ENCODE data around the gene ZNF382.
"Not testable (repeated sequence)": the region's sequence is repeated elsewhere in the genome, so short reads cannot be mapped to it uniquely, and the experiment has no call there.

Gene ZNF382

DNA sequence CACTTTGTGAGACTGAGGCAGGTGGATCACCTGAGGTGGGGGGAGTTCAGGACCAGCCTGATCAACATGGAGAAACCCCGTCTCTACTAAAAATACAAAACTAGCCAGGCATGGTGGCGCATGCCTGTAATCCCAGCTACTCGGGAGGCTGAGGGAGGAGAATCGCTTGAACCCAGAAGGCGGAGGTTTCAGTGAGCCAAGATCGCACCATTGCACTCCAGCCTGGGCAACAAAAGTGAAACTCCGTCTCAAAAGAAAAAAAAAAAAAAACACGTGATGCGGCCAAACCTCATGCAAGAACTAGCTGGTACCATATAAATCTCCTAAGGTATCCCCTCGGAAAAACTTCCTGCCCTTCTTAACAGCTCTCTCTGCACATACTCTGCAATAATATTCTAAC, 2.4 kb upstream of the ZNF382 start:
- TF ChIP-seq, protein P1, sequence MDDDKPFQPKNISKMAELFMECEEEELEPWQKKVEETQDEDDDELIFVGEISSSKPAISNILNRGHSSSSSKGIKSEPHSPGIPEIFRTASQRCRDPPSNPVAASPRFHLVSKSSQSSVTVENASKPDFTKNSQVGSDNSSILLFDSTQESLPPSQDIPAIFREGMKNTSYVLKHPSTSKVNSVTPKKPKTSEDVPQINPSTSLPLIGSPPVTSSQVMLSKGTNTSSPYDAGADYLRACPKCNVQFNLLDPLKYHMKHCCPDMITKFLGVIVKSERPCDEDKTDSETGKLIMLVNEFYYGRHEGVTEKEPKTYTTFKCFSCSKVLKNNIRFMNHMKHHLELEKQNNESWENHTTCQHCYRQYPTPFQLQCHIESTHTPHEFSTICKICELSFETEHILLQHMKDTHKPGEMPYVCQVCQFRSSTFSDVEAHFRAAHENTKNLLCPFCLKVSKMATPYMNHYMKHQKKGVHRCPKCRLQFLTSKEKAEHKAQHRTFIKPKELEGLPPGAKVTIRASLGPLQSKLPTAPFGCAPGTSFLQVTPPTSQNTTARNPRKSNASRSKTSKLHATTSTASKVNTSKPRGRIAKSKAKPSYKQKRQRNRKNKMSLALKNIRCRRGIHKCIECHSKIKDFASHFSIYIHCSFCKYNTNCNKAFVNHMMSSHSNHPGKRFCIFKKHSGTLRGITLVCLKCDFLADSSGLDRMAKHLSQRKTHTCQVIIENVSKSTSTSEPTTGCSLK (tag by site-specific recombination; IDR thresholded peaks at IDR 0.05): 0 out of 2 replicates have a peak, but pooled peaks have one; percentile 84
- TF ChIP-seq ZNF560 (tag by site-specific recombination; IDR thresholded peaks at IDR 0.05; ENCODE audit: borderline replicate concordance): peak; percentile 58; the same call in 1 of the 2 replicates
- H3K4me1 ChIP-seq (ENCODE audit: control insufficient read depth, insufficient read depth, low read length); H3K4me3 ChIP-seq (ENCODE audit: low read depth, low read length); H3K27ac ChIP-seq (ENCODE audit: extremely low read depth, low read depth, low read length); POLR2A ChIA-PET; CTCF ChIA-PET: not testable (repeated sequence)
- Histone ChIP-seq H3K9me3 (ENCODE audit: control insufficient read depth, insufficient read depth, low read depth, low read length) (peaks cover 20% of the 10 kb centered on the region), H3K36me3 (ENCODE audit: control insufficient read depth in 2 of 2, insufficient read depth in 1 of 2, low read length in 2 of 2) (peaks cover 6 to 59% of the 10 kb centered on the region in 2 experiments)

DNA sequence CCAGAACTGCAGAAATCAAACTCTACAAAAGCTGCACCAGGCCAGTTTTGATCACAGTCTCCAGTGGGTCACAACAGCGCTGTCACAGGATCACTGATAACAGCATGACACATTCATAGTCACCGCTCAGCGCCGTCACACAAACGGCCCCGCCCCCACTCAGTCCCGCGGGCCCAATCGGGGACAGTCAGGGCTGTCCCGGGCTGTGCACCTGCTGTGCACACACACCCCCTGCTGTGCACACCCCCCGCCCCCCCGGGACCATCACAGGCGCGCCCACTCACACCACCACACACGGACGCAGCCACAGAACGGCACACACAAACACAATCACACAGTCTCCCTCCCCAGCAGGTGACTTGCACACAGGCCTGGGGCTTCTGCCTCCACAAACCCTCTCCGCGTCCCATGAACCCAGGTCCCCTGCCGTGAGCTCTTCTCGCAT, 435 bp upstream of the ZNF382 start:
- Histone ChIP-seq H3K36me3 (ENCODE audit: control insufficient read depth in 2 of 2, insufficient read depth in 1 of 2, low read length in 2 of 2) (peaks cover 26 to 62% of the 10 kb centered on the region in 2 experiments), H3K27ac (ENCODE audit: extremely low read depth, low read depth, low read length) (peak overlapping the region; percentile 98), H3K4me1 (ENCODE audit: control insufficient read depth, insufficient read depth, low read length) (peaks cover 6% of the 10 kb centered on the region), H3K9me3 (ENCODE audit: control insufficient read depth, insufficient read depth, low read depth, low read length) (peaks cover 19% of the 10 kb centered on the region), H3K4me3 (ENCODE audit: low read depth, low read length) (peak overlapping the region; percentile 57)
- ChIA-PET CTCF (interaction anchor here (0.6 kb wide), 1 partner anchor 723 kb away, joined by 3 read pairs; no protein-coding TSS in a partner anchor), POLR2A (interaction anchor here (0.5 to 2.8 kb wide), 22 partner anchors 8 to 1424 kb away, joined by 3 to 45 read pairs (median 4); partner anchors contain the start of genes ZNF146, ZNF260, ZNF345 and ZNF383)
- TF ChIP-seq REPIN1 (tag by site-specific recombination; IDR thresholded peaks at IDR 0.05; ENCODE audit: low read depth) (peak; percentile 84; the same call in 1 of the 2 replicates), ZNF837 (tag by site-specific recombination; IDR thresholded peaks at IDR 0.05) (0 out of 2 replicates have a peak, but pooled peaks have one; percentile 36), ZNF394 (tag by site-specific recombination; IDR thresholded peaks at IDR 0.05; ENCODE audit: borderline replicate concordance) (peak; percentile 67; the same call in 1 of the 2 replicates), ZNF416 (tag by site-specific recombination; IDR thresholded peaks at IDR 0.05) (peak; percentile 84), ZSCAN16 (tag by site-specific recombination; IDR thresholded peaks at IDR 0.05) (peak; percentile 45), GLI4 (tag by site-specific recombination; IDR thresholded peaks at IDR 0.05) (no peak), ZBTB20 (tag by site-specific recombination; IDR thresholded peaks at IDR 0.05) (peak; percentile 92), KLF10 (tag by site-specific recombination; IDR thresholded peaks at IDR 0.05) (peak; percentile 95), ZNF670 (tag by site-specific recombination; IDR thresholded peaks at IDR 0.05; ENCODE audit: low read depth) (peak; percentile 99), ZNF133 (tag by site-specific recombination; IDR thresholded peaks at IDR 0.05) (peak; percentile 59; the same call in 1 of the 2 replicates)
- TF ChIP-seq, protein P2, sequence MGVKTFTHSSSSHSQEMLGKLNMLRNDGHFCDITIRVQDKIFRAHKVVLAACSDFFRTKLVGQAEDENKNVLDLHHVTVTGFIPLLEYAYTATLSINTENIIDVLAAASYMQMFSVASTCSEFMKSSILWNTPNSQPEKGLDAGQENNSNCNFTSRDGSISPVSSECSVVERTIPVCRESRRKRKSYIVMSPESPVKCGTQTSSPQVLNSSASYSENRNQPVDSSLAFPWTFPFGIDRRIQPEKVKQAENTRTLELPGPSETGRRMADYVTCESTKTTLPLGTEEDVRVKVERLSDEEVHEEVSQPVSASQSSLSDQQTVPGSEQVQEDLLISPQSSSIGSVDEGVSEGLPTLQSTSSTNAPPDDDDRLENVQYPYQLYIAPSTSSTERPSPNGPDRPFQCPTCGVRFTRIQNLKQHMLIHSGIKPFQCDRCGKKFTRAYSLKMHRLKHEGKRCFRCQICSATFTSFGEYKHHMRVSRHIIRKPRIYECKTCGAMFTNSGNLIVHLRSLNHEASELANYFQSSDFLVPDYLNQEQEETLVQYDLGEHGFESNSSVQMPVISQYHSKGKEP (tag by site-specific recombination; IDR thresholded peaks at IDR 0.05): 0 out of 2 replicates have a peak, but pooled peaks have one; percentile 0
- TF ChIP-seq, protein P3, sequence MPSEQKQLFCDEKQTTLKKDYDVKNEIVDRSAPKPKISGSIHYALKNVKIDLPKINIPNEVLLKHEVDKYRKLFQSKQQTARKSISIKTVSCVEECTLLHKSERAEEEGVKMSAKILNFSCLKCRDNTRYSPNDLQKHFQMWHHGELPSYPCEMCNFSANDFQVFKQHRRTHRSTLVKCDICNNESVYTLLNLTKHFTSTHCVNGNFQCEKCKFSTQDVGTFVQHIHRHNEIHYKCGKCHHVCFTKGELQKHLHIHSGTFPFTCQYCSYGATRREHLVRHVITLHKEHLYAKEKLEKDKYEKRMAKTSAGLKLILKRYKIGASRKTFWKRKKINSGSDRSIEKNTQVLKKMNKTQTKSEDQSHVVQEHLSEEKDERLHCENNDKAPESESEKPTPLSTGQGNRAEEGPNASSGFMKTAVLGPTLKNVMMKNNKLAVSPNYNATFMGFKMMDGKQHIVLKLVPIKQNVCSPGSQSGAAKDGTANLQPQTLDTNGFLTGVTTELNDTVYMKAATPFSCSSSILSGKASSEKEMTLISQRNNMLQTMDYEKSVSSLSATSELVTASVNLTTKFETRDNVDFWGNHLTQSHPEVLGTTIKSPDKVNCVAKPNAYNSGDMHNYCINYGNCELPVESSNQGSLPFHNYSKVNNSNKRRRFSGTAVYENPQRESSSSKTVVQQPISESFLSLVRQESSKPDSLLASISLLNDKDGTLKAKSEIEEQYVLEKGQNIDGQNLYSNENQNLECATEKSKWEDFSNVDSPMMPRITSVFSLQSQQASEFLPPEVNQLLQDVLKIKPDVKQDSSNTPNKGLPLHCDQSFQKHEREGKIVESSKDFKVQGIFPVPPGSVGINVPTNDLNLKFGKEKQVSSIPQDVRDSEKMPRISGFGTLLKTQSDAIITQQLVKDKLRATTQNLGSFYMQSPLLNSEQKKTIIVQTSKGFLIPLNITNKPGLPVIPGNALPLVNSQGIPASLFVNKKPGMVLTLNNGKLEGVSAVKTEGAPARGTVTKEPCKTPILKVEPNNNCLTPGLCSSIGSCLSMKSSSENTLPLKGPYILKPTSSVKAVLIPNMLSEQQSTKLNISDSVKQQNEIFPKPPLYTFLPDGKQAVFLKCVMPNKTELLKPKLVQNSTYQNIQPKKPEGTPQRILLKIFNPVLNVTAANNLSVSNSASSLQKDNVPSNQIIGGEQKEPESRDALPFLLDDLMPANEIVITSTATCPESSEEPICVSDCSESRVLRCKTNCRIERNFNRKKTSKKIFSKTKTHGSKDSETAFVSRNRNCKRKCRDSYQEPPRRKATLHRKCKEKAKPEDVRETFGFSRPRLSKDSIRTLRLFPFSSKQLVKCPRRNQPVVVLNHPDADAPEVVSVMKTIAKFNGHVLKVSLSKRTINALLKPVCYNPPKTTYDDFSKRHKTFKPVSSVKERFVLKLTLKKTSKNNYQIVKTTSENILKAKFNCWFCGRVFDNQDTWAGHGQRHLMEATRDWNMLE (tag by site-specific recombination; conservative IDR thresholded peaks at IDR 0.05; ENCODE audit: low read depth): peak; percentile 43; the same call in 1 of the 2 replicates
- TF ChIP-seq, protein P4, sequence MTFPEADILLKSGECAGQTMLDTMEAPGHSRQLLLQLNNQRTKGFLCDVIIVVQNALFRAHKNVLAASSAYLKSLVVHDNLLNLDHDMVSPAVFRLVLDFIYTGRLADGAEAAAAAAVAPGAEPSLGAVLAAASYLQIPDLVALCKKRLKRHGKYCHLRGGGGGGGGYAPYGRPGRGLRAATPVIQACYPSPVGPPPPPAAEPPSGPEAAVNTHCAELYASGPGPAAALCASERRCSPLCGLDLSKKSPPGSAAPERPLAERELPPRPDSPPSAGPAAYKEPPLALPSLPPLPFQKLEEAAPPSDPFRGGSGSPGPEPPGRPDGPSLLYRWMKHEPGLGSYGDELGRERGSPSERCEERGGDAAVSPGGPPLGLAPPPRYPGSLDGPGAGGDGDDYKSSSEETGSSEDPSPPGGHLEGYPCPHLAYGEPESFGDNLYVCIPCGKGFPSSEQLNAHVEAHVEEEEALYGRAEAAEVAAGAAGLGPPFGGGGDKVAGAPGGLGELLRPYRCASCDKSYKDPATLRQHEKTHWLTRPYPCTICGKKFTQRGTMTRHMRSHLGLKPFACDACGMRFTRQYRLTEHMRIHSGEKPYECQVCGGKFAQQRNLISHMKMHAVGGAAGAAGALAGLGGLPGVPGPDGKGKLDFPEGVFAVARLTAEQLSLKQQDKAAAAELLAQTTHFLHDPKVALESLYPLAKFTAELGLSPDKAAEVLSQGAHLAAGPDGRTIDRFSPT (tag by site-specific recombination; IDR thresholded peaks at IDR 0.05): peak; percentile 63
- TF ChIP-seq, protein P5, sequence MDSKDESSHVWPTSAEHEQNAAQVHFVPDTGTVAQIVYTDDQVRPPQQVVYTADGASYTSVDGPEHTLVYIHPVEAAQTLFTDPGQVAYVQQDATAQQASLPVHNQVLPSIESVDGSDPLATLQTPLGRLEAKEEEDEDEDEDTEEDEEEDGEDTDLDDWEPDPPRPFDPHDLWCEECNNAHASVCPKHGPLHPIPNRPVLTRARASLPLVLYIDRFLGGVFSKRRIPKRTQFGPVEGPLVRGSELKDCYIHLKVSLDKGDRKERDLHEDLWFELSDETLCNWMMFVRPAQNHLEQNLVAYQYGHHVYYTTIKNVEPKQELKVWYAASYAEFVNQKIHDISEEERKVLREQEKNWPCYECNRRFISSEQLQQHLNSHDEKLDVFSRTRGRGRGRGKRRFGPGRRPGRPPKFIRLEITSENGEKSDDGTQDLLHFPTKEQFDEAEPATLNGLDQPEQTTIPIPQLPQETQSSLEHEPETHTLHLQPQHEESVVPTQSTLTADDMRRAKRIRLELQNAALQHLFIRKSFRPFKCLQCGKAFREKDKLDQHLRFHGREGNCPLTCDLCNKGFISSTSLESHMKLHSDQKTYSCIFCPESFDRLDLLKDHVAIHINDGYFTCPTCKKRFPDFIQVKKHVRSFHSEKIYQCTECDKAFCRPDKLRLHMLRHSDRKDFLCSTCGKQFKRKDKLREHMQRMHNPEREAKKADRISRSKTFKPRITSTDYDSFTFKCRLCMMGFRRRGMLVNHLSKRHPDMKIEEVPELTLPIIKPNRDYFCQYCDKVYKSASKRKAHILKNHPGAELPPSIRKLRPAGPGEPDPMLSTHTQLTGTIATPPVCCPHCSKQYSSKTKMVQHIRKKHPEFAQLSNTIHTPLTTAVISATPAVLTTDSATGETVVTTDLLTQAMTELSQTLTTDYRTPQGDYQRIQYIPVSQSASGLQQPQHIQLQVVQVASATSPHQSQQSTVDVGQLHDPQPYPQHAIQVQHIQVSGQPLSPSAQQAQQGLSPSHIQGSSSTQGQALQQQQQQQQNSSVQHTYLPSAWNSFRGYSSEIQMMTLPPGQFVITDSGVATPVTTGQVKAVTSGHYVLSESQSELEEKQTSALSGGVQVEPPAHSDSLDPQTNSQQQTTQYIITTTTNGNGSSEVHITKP (tag by site-specific recombination; IDR thresholded peaks at IDR 0.05): peak; percentile 75
- TF ChIP-seq, protein P6, sequence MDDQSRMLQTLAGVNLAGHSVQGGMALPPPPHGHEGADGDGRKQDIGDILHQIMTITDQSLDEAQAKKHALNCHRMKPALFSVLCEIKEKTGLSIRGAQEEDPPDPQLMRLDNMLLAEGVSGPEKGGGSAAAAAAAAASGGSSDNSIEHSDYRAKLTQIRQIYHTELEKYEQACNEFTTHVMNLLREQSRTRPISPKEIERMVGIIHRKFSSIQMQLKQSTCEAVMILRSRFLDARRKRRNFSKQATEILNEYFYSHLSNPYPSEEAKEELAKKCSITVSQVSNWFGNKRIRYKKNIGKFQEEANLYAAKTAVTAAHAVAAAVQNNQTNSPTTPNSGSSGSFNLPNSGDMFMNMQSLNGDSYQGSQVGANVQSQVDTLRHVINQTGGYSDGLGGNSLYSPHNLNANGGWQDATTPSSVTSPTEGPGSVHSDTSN (CRISPR knock-in tag; IDR thresholded peaks at IDR 0.05): peak; percentile 63

Data from HEK293 (cell line).